ENCODE results near the gene DPP10. TPM values are rescaled to one million over a fixed set of nuclear protein-coding genes. Genes with fewer than 3 reads are reported as not detected.

DPP10 gene
- total RNA-seq, 1 donor from 2014 or later = 6.5 TPM

GRCh38 chr2:115070002-115070401, 627.6 kb downstream of the DPP10 start:
- H3K4me3 ChIP-seq = no peak overlapping the region
- Mint-ChIP-seq H3K9me3 (peaks cover 7% of the 10 kb centered on the region), H3K4me1 (peaks cover 3% of the 10 kb centered on the region), H3K4me3 (no peak overlapping the region), H3K36me3 (no peaks in the 10 kb centered on the region), H3K27ac (no peak overlapping the region), H3K27me3 (ENCODE audit: insufficient read depth, low read depth) (no peaks in the 10 kb centered on the region)
- no peaks in the 10 kb centered on the region for H3F3A ChIP-seq (ENCODE audit: low read depth)
- H3K27ac ChIP-seq = no peak overlapping the region
- no peaks in the 10 kb centered on the region for H3K79me2 ChIP-seq (ENCODE audit: low read depth)
- H4K20me1 ChIP-seq (ENCODE audit: low read depth) = no peaks in the 10 kb centered on the region
- no peaks in the 10 kb centered on the region for H3K36me3 ChIP-seq
- no peak overlapping the region for H2AFZ ChIP-seq (replicated peaks)
- no peak overlapping the region for H3K9ac ChIP-seq
- DNase-seq (ENCODE audit: low spot score) = no peak
- TF ChIP-seq EZH2phosphoT487 (IDR thresholded peaks at IDR 0.05) (no peak), EZH2 (IDR thresholded peaks at IDR 0.05) (no peak), CTCF (IDR thresholded peaks at IDR 0.05) (no peak)
- no peaks in the 10 kb centered on the region for H3K9me3 ChIP-seq (ENCODE audit: low read depth)
- no peak overlapping the region for H3K4me2 ChIP-seq
- no peaks in the 10 kb centered on the region for H3K27me3 ChIP-seq
- no peaks in the 10 kb centered on the region for H3K4me1 ChIP-seq

GRCh38 chr2:115071534-115071933, 629.1 kb downstream of the DPP10 start:
- Mint-ChIP-seq H3K9me3 (peaks cover 7% of the 10 kb centered on the region), H3K27ac (no peak overlapping the region), H3K4me1 (peaks cover 3% of the 10 kb centered on the region), H3K4me3 (no peak overlapping the region), H3K27me3 (ENCODE audit: insufficient read depth, low read depth) (no peaks in the 10 kb centered on the region), H3K36me3 (no peaks in the 10 kb centered on the region)
- Histone ChIP-seq H3K9ac (no peak overlapping the region), H3K4me1 (no peaks in the 10 kb centered on the region), H3K4me2 (no peak overlapping the region), H2AFZ (replicated peaks) (no peak overlapping the region), H3K4me3 (no peak overlapping the region), H3F3A (ENCODE audit: low read depth) (no peaks in the 10 kb centered on the region), H4K20me1 (ENCODE audit: low read depth) (no peaks in the 10 kb centered on the region), H3K79me2 (ENCODE audit: low read depth) (no peaks in the 10 kb centered on the region), H3K27me3 (no peaks in the 10 kb centered on the region), H3K27ac (no peak overlapping the region), H3K36me3 (no peaks in the 10 kb centered on the region), H3K9me3 (ENCODE audit: low read depth) (no peaks in the 10 kb centered on the region)
- no peak for TF ChIP-seq EZH2phosphoT487 (IDR thresholded peaks at IDR 0.05)
- no peak for TF ChIP-seq EZH2 (IDR thresholded peaks at IDR 0.05)
- no peak for TF ChIP-seq CTCF (IDR thresholded peaks at IDR 0.05)
- no peak for DNase-seq (ENCODE audit: low spot score)

GRCh38 chr2:115075800-115076199, 633.4 kb downstream of the DPP10 start:
- no peak overlapping the region for H3K27ac ChIP-seq
- Mint-ChIP-seq H3K4me1 (peaks cover 3% of the 10 kb centered on the region), H3K36me3 (no peaks in the 10 kb centered on the region), H3K4me3 (no peak overlapping the region), H3K27me3 (ENCODE audit: insufficient read depth, low read depth) (no peaks in the 10 kb centered on the region), H3K27ac (no peak overlapping the region), H3K9me3 (no peaks in the 10 kb centered on the region)
- H3K4me3 ChIP-seq = no peak overlapping the region
- no peak for DNase-seq (ENCODE audit: low spot score)
- no peaks in the 10 kb centered on the region for H3K27me3 ChIP-seq
- H3K36me3 ChIP-seq = no peaks in the 10 kb centered on the region
- H3K4me1 ChIP-seq = no peaks in the 10 kb centered on the region
- H3K9me3 ChIP-seq (ENCODE audit: low read depth) = no peaks in the 10 kb centered on the region
- H3K79me2 ChIP-seq (ENCODE audit: low read depth) = no peaks in the 10 kb centered on the region
- H3F3A ChIP-seq (ENCODE audit: low read depth) = no peaks in the 10 kb centered on the region
- H2AFZ ChIP-seq (replicated peaks) = no peak overlapping the region
- no peak overlapping the region for H3K4me2 ChIP-seq
- H4K20me1 ChIP-seq (ENCODE audit: low read depth) = no peaks in the 10 kb centered on the region
- no peak overlapping the region for H3K9ac ChIP-seq
- TF ChIP-seq CTCF (IDR thresholded peaks at IDR 0.05) (no peak), EZH2phosphoT487 (IDR thresholded peaks at IDR 0.05) (no peak), EZH2 (IDR thresholded peaks at IDR 0.05) (no peak)

Data from neural progenitor cell (in vitro differentiated cells).